CD4-positive, alpha-beta memory T cell (primary cell): ENCODE measurements around the gene EDC4. TPM values are rescaled to one million over a fixed set of nuclear protein-coding genes. Genes with fewer than 3 reads are reported as not detected.

Experiments used
- CTCF ChIA-PET: fragments of 350-600 bp; sonication (Branson Sonifier 250); formaldehyde crosslinking; loops from one replicate; lab custom pipeline; 2021; ENCODE audit warnings: inconsistent platforms; ENCODE audit not compliant: partially characterized antibody; lab: Charles Lee
- POLR2A ChIA-PET: fragments of 350-600 bp; sonication (Branson Sonifier 250); formaldehyde crosslinking; loops from one replicate; lab custom pipeline; 2021; ENCODE audit not compliant: partially characterized antibody; lab: Charles Lee
- DNase-seq, 5 donors: peaks; one replicate each; pipeline versions ENCODE4 v3.0.0 to v3.0.0-alpha.2; 2020 to 2022; ENCODE audit warnings: mixed read lengths in 1 of 5
- H3K27ac ChIP-seq: one replicate; pipeline ENCODE4 v1.7.0; 2013; ENCODE audit warnings: low read depth, low read length
- H3K27me3 ChIP-seq: 2 replicates; pipeline ENCODE4 v1.7.0; 2013; ENCODE audit warnings: mild to moderate bottlenecking, low read length, moderate library complexity; ENCODE audit not compliant: insufficient read depth
- H3K36me3 ChIP-seq: 2 replicates; pipeline ENCODE4 v1.7.0; 2013; ENCODE audit warnings: mild to moderate bottlenecking, low read length, moderate library complexity; ENCODE audit not compliant: insufficient read depth
- H3K4me1 ChIP-seq: 2 replicates; pipeline ENCODE4 v1.7.0; 2013; ENCODE audit warnings: mild to moderate bottlenecking, low read length, moderate library complexity; ENCODE audit not compliant: insufficient read depth
- H3K4me3 ChIP-seq, 2 donors: one replicate each; pipeline ENCODE4 v1.7.0; 2013; ENCODE audit warnings: low read length in 2 of 2, mild to moderate bottlenecking in 1 of 2
- H3K9me3 ChIP-seq, 2 donors: one replicate each; pipeline ENCODE4 v1.7.0; 2013; ENCODE audit warnings: low read length in 2 of 2, control low read depth in 1 of 2; ENCODE audit not compliant: control insufficient read depth in 1 of 2
- H3K27ac Mint-ChIP-seq, 7 donors: one replicate each; pipeline ENCODE4 v1.8.0; 2020 to 2021; ENCODE audit warnings: mixed read lengths in 7 of 7, mild to moderate bottlenecking in 6 of 7, inconsistent platforms in 3 of 7, moderate library complexity in 3 of 7
- H3K27me3 Mint-ChIP-seq, 2 donors: one replicate each; pipeline ENCODE4 v1.8.0; 2020 to 2021; ENCODE audit warnings: mixed read lengths in 2 of 2
- H3K36me3 Mint-ChIP-seq, 2 donors: one replicate each; pipeline ENCODE4 v1.8.0; 2020 to 2021; ENCODE audit warnings: mixed read lengths in 2 of 2, inconsistent platforms in 1 of 2, mild to moderate bottlenecking in 1 of 2
- H3K4me1 Mint-ChIP-seq, 4 donors: one replicate each; pipeline ENCODE4 v1.8.0; 2020 to 2021; ENCODE audit warnings: mixed read lengths in 4 of 4, mild to moderate bottlenecking in 1 of 4
- H3K4me3 Mint-ChIP-seq, 8 donors: one replicate each; pipeline ENCODE4 v1.8.0; 2020 to 2021; ENCODE audit warnings: mixed read lengths in 8 of 8, mild to moderate bottlenecking in 7 of 8, moderate library complexity in 6 of 8, inconsistent platforms in 3 of 8
- H3K9me3 Mint-ChIP-seq, 8 donors: one replicate each; pipeline ENCODE4 v1.8.0; 2020 to 2021; ENCODE audit warnings: mixed read lengths in 8 of 8, mild to moderate bottlenecking in 5 of 8, inconsistent platforms in 3 of 8, moderate library complexity in 1 of 8
- intact Hi-C: fragments of 100-400 bp; cut with micrococcal nuclease; formaldehyde crosslinking; loops from one replicate; pipeline ENCODE4 v1.15.1; 2023
- polyA plus RNA-seq, 2 donors: library from polyadenylated mRNA; unstranded; fragments of 300-500 nt; fragmentation: Illumina TruSeq; gene quantifications; one replicate each; pipeline ENCODE4 v1.2.3, GENCODE V29; 2021
- total RNA-seq, 2 experiments: library from RNA; stranded (reverse); gene quantifications; one replicate each; pipeline ENCODE4 v1.2.3, GENCODE V29; 2021

Gene EDC4
- total and polyA plus RNA-seq, 4 experiments from 2014 or later: 18.5 to 144 (median 89.4) TPM

DNA sequence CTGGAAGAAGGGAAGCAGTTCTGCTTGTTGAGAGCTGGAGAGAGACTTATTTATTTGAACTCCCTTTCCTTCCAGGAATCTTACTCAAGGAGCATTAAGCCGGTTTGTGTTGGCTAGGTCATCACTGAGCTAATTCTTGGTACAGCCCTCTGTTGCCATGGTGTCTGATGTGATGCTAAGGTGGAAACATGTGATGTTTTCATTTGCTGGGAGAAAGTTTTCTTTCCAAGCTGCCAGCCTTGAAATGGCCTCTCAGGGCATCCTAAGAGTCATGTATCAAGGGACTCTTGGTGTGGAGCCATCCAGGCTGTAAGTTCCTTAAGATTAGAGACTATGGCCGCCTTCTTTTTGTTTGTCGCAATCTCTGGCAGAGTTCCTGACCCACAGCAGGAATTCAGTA, 24.4 kb downstream of the EDC4 start:
- Mint-ChIP-seq H3K27me3 (no peaks in the 10 kb centered on the region), H3K4me1 (peaks cover 12 to 58% (median 43%) of the 10 kb centered on the region in 4 donors), H3K9me3 (no peaks in the 10 kb centered on the region), H3K36me3 (peaks cover 0 to 11% of the 10 kb centered on the region in 2 donors), H3K4me3 (peak overlapping the region in 2 of 8 donors; percentile 12 to 18), H3K27ac (peak overlapping the region in 3 of 7 donors; percentile 1 to 57 (median 5))
- Histone ChIP-seq H3K9me3 (no peaks in the 10 kb centered on the region), H3K27ac (no peak overlapping the region), H3K4me1 (peaks cover 19% of the 10 kb centered on the region), H3K4me3 (no peak overlapping the region), H3K36me3 (no peaks in the 10 kb centered on the region), H3K27me3 (no peaks in the 10 kb centered on the region)
- intact Hi-C loops: no loop called here
- CTCF ChIA-PET: interaction anchor here (1.2 to 1.8 kb wide), 5 partner anchors 10 to 81 kb away, joined by 3 to 14 read pairs (median 7); no protein-coding TSS in a partner anchor
- no peak for DNase-seq
- POLR2A ChIA-PET: interaction anchor here (1.1 to 1.6 kb wide), 2 partner anchors 24 to 38 kb away, joined by 3 read pairs; partner anchors contain the start of gene EDC4

DNA sequence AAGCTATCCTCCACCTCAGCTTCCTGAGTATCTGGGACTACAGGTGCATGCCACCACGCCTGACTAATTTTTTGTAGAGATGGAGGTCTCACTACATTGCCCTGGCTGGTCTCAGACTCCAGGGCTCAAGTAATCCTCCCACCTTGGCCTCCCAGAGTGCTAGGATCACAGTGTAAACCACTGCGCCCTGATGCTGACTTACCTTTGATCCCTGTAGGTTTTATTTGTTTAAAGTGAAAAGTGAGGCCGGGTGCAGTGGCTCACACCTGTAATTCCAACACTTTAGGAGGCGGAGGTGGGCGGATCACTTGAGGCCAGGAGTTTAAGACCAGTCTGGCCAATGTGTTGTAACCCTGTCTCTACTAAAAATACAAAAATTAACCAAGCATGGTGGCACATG, 28.9 kb downstream of the EDC4 start:
- H3K4me3 Mint-ChIP-seq: no peak overlapping the region
- DNase-seq: no peak
- Histone ChIP-seq H3K4me1 (no peaks in the 10 kb centered on the region), H3K27ac (no peak overlapping the region), H3K36me3 (no peaks in the 10 kb centered on the region), H3K9me3 (no peaks in the 10 kb centered on the region), H3K27me3 (no peaks in the 10 kb centered on the region), H3K4me3 (no peak overlapping the region)
- peaks cover 4 to 14% of the 10 kb centered on the region in 2 donors for H3K36me3 Mint-ChIP-seq
- no peak overlapping the region for H3K27ac Mint-ChIP-seq
- ChIA-PET POLR2A (no interaction called here), CTCF (interaction anchor here (1.9 kb wide), 1 partner anchor 18 kb away, joined by 6 read pairs; no protein-coding TSS in a partner anchor)
- intact Hi-C loops: no loop called here
- peaks cover 6 to 25% (median 15%) of the 10 kb centered on the region in 4 donors for H3K4me1 Mint-ChIP-seq
- H3K27me3 Mint-ChIP-seq: no peaks in the 10 kb centered on the region
- no peaks in the 10 kb centered on the region for H3K9me3 Mint-ChIP-seq

DNA sequence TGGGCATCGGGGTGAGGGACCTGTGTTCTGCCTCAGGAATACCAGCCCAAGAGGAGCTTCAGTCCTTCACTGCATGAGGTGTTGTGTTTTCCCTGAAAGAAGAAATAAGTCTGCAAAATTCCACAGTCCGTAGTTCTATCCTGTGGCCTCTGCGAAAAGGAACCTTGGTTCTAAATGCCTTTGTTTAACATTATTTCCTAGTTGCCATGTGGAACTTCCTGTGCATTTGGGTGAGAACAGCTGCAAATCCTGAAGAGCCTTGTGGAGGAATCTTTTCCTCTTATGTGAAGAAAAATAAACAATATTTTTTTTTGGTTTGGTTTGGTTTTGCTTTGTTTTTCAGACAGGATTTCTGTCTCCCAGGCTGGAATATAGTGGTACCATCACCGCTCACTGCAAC, 30.0 kb downstream of the EDC4 start:
- no peak for DNase-seq
- H3K9me3 Mint-ChIP-seq: no peaks in the 10 kb centered on the region
- peaks cover 4 to 14% of the 10 kb centered on the region in 2 donors for H3K36me3 Mint-ChIP-seq
- H3K27me3 ChIP-seq: no peaks in the 10 kb centered on the region
- peak overlapping the region in 3 of 7 donors; percentile 17 to 68 (median 36) for H3K27ac Mint-ChIP-seq
- intact Hi-C loops: no loop called here
- H3K36me3 ChIP-seq: no peaks in the 10 kb centered on the region
- H3K9me3 ChIP-seq: no peaks in the 10 kb centered on the region
- no peak overlapping the region for H3K4me3 ChIP-seq
- H3K27ac ChIP-seq: no peak overlapping the region
- POLR2A ChIA-PET: interaction anchor here (0.7 to 1.0 kb wide), 2 partner anchors 31 kb away, joined by 3 read pairs; no protein-coding TSS in a partner anchor
- H3K27me3 Mint-ChIP-seq: no peaks in the 10 kb centered on the region
- no peak overlapping the region for H3K4me3 Mint-ChIP-seq
- CTCF ChIA-PET: no interaction called here
- no peaks in the 10 kb centered on the region for H3K4me1 ChIP-seq
- H3K4me1 Mint-ChIP-seq: peaks cover 3 to 15% (median 9%) of the 10 kb centered on the region in 4 donors

GRCh38 chr16:67907397-67908180, 34.7 kb downstream of the EDC4 start:
- H3K27ac Mint-ChIP-seq: peak overlapping the region in 2 of 7 donors; percentile 48 to 68
- intact Hi-C loops: no loop called here
- no peaks in the 10 kb centered on the region for H3K27me3 Mint-ChIP-seq

DNA sequence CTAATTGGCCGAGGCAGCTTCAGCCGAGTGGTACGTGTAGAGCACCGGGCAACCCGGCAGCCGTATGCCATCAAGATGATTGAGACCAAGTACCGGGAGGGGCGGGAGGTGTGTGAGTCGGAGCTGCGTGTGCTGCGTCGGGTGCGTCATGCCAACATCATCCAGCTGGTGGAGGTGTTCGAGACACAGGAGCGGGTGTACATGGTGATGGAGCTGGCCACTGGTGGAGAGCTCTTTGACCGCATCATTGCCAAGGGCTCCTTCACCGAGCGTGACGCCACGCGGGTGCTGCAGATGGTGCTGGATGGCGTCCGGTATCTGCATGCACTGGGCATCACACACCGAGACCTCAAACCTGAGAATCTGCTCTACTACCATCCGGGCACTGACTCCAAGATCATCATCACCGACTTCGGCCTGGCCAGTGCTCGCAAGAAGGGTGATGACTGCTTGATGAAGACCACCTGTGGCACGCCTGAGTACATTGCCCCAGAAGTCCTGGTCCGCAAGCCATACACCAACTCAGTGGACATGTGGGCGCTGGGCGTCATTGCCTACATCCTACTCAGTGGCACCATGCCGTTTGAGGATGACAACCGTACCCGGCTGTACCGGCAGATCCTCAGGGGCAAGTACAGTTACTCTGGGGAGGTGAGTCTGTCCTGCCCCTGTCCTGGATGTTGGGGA, 36.3 kb downstream of the EDC4 start:
- peaks cover 16 to 20% of the 10 kb centered on the region in 2 donors for H3K36me3 Mint-ChIP-seq
- H3K4me3 Mint-ChIP-seq: peak overlapping the region in 1 of 8 donors; percentile 41
- CTCF ChIA-PET: interaction anchor here (1.2 kb wide), 1 partner anchor 25 kb away, joined by 9 read pairs; no protein-coding TSS in a partner anchor
- POLR2A ChIA-PET: interaction anchor here (1.1 kb wide), 1 partner anchor 26 kb away, joined by 3 read pairs; no protein-coding TSS in a partner anchor
- Histone ChIP-seq H3K36me3 (peaks cover 12% of the 10 kb centered on the region), H3K4me1 (no peaks in the 10 kb centered on the region), H3K27me3 (no peaks in the 10 kb centered on the region), H3K27ac (no peak overlapping the region), H3K9me3 (no peaks in the 10 kb centered on the region), H3K4me3 (no peak overlapping the region)
- no peaks in the 10 kb centered on the region for H3K9me3 Mint-ChIP-seq
- intact Hi-C loops: no loop called here
- no peak for DNase-seq
- H3K27ac Mint-ChIP-seq: no peak overlapping the region
- no peaks in the 10 kb centered on the region for H3K27me3 Mint-ChIP-seq
- peaks cover 3 to 22% (median 13%) of the 10 kb centered on the region in 4 donors for H3K4me1 Mint-ChIP-seq

More at GRCh38 chr16:67907397-67908180, 34.7 kb downstream of the EDC4 start:
- Histone ChIP-seq H3K27me3 (no peaks in the 10 kb centered on the region), H3K9me3 (no peaks in the 10 kb centered on the region), H3K27ac (no peak overlapping the region), H3K36me3 (peaks cover 12% of the 10 kb centered on the region), H3K4me1 (no peaks in the 10 kb centered on the region), H3K4me3 (no peak overlapping the region)
- ChIA-PET POLR2A (interaction anchor here (0.6 to 1.2 kb wide), 4 partner anchors 10 to 731 kb away, joined by 3 to 4 read pairs (median 3); partner anchors contain the start of gene PSMB10), CTCF (interaction anchor here (1.1 to 2.0 kb wide), 2 partner anchors 19 to 91 kb away, joined by 3 to 4 read pairs; no protein-coding TSS in a partner anchor)
- Mint-ChIP-seq H3K9me3 (no peaks in the 10 kb centered on the region), H3K4me1 (peaks cover 3 to 22% (median 10%) of the 10 kb centered on the region in 4 donors), H3K4me3 (no peak overlapping the region), H3K36me3 (peaks cover 12 to 22% of the 10 kb centered on the region in 2 donors)
- DNase-seq: no peak

- CTCF ChIA-PET: interaction anchor here (1.0 to 2.0 kb wide), 2 partner anchors 27 to 94 kb away, joined by 3 to 10 read pairs; no protein-coding TSS in a partner anchor
- no peaks in the 10 kb centered on the region for H3K27me3 Mint-ChIP-seq
- H3K9me3 Mint-ChIP-seq: no peaks in the 10 kb centered on the region
- intact Hi-C loops: no loop called here
- Histone ChIP-seq H3K27me3 (no peaks in the 10 kb centered on the region), H3K27ac (no peak overlapping the region), H3K4me1 (no peaks in the 10 kb centered on the region), H3K4me3 (no peak overlapping the region), H3K36me3 (peaks cover 12% of the 10 kb centered on the region), H3K9me3 (no peaks in the 10 kb centered on the region)
- H3K4me1 Mint-ChIP-seq: peaks cover 3 to 26% (median 12%) of the 10 kb centered on the region in 4 donors
- no peak for DNase-seq
- H3K36me3 Mint-ChIP-seq: peaks cover 13 to 25% of the 10 kb centered on the region in 2 donors
- H3K27ac Mint-ChIP-seq: peak overlapping the region in 1 of 7 donors; percentile 8
- H3K4me3 Mint-ChIP-seq: no peak overlapping the region
- POLR2A ChIA-PET: interaction anchor here (0.9 to 1.0 kb wide), 2 partner anchors 25 to 27 kb away, joined by 3 to 5 read pairs; partner anchors contain the start of gene PSMB10
Measured at GRCh38 chr16:67910158-67910557, 37.3 kb downstream of the EDC4 start.
